ENCODE data around the gene HIGD1C.
"Not testable (repeated sequence)": the region's sequence is repeated elsewhere in the genome, so short reads cannot be mapped to it uniquely, and the experiment has no call there.

The HIGD1C gene

DNA sequence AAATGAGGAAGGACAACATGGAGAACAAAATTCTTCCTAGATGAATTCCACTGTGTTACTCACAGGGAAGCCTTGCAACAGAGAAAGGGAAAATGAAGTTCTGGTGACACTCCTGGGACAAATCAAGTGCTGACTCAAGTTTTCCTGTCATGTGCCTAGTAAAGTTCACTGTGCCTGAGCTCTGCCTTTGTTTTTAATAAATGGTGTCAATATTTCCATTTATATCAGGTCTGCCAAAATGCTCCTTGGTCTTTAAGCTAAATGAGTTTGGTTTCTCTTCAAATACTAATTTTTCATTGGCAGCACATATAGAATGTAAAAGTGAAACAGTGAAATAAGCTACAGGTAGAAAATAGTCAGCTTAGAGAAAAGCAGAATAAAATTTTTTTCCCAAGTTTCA lies 33.0 kb downstream of the HIGD1C start:
- DNase-seq (ENCODE audit: low read depth): no peak

DNA sequence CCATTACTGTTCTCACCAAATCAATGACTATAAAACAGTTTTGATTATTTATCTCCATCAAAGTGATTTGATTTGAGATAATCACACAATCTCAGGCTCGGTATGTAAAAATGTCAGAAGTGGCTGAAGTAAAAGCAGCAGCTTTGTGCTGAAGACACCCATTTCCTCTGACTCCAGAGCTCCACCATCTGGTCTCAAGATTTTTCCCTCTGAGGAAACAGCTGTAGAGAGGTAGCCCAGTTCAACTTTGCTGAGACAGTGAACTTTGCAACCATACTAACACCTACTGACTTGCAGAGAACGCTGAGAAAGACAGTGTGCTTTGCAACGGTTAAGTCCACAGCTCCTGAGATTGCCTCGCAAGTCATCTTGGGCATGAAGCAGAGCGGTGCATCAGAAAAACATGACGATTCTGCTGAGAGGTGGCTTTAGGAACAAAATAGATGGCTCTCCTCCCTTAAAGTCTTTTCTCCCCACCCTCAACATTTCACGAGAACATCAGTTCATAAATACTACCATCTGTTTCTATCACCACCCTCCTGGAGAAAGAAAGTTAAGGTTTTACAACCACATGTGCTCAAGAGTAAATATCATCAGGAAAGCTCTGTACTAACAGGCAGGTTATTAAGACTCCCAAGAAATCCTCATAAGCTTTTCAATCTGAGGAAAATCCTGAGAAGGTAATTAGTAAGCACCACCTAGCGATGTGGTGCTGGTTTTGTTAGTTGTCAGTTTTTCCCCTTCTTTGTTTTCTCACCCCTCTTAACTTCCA lies 34.8 kb downstream of the HIGD1C start:
- no peak for DNase-seq (ENCODE audit: low read depth)

DNA sequence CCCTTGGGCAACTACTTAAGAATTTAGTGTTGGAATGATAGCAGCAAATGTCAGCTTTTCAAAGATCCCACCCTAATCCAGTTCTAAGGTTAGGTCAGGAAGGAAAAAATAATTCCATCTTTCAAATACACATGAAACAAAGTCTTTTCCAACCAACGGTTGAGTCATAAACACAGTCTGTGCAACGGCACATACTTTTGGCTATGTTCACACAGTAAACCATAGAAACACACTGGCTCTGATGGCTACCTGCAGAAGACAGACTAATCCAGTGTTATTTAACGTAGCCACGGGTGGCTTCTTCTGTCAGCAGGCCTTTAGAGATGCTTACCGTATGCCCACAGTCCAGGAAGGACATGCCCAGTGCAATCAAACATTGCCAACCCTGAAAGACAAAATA lies 35.7 kb downstream of the HIGD1C start:
- no peak for DNase-seq (ENCODE audit: low read depth)

DNA sequence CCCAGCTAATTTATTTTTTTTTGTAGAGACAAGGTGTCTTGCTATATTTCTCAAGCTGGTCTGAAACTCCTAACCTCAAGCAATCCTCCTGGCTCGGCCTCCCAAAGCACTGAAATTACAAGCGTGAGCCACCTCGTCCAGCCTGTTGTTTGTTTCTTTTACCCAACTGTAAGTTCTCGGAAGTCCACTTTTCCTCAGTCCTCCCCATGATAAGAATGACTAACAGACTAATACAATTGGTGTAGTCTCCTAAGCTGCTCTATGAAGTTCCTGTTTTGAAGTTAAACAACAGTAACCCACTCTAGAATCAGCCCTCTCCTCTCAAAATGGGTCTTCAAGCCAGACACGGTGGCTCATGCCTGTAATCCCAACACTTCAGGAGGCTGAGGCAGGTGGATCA lies 36.5 kb downstream of the HIGD1C start:
- DNase-seq (ENCODE audit: low read depth): no peak

- DNase-seq (ENCODE audit: low read depth): no peak
These were observed 37.9 kb downstream of the HIGD1C start for GRCh38 chr12:50990147-50990727.

GRCh38 chr12:50990791-50991190 lies 38.4 kb downstream of the HIGD1C start:
- DNase-seq (ENCODE audit: low read depth): no peak

GRCh38 chr12:50991291-50991690 lies 38.9 kb downstream of the HIGD1C start:
- DNase-seq (ENCODE audit: low read depth): no peak

- DNase-seq (ENCODE audit: low read depth): no peak
These were observed 40.5 kb downstream of the HIGD1C start for GRCh38 chr12:50992819-50993218.

DNA sequence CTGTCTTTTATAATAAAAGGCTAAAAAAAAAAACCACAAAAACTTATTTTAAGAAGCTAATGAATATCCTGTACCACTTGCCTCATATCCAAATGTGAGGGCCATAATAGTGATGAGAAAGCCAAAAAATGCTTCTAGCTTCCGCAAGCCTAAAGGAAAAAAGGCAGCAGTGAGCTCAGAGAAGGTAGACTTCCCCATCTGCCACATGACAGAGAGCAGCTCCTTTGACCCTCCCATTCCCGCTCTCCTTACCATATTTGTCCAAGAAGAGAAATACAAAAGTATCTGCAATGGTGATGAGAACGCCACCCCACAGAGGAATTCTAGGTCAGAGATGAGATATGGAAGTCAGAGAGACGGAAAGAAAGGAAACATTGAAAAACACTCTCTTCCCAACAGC lies 46.7 kb downstream of the HIGD1C start:
- no peak for DNase-seq (ENCODE audit: low read depth)

DNA sequence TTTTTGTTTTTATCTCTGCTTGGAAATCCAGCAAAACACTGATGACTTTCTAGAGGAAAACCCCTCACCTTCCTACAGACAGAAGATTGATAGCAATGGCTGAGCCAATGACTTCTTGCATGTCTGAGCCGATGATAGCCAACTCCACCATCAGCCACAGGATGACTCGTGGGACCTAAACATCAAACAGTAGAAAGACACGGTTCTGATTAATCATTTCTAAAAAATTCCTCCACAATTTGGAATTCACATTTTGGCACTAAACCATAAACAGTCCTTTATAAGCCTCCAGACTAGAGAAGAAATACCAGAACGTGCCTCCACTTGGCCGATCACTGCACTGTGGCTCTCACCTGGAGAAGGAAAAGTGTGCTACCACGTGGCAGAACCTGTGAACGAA lies 47.9 kb downstream of the HIGD1C start:
- no peak for DNase-seq (ENCODE audit: low read depth)

- no peak for DNase-seq (ENCODE audit: low read depth)
These were observed 49.5 kb downstream of the HIGD1C start for GRCh38 chr12:51001799-51002198.

GRCh38 chr12:51004504-51004903 lies 52.2 kb downstream of the HIGD1C start:
- no peak for DNase-seq (ENCODE audit: low read depth)

- DNase-seq (ENCODE audit: low read depth): no peak
These were observed 52.7 kb downstream of the HIGD1C start for GRCh38 chr12:51005030-51005429.

DNA sequence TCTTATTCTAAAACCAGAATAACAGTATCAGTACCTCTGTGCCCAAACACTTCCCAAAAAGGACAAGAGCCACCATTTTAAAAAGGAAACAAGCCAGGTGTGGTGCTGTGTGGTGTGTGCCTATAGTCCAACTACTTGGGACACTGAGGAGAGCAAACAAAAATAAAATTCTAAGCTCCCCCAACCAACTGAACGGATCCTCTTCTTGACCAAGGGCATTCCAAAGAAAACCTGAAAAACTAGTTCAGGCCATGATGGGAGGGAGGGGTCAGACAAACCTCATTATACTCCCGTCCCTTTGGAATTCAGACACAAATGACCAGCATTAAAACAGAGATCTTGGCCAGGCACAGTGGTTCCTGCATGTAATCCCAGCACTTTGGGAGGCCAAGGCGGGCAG lies 53.3 kb downstream of the HIGD1C start:
- DNase-seq (ENCODE audit: low read depth): no peak

- DNase-seq (ENCODE audit: low read depth): no peak
These were observed 56.1 kb downstream of the HIGD1C start for GRCh38 chr12:51008329-51009055.

GRCh38 chr12:51009056-51009440 lies 56.7 kb downstream of the HIGD1C start:
- no peak for DNase-seq (ENCODE audit: low read depth)

DNA sequence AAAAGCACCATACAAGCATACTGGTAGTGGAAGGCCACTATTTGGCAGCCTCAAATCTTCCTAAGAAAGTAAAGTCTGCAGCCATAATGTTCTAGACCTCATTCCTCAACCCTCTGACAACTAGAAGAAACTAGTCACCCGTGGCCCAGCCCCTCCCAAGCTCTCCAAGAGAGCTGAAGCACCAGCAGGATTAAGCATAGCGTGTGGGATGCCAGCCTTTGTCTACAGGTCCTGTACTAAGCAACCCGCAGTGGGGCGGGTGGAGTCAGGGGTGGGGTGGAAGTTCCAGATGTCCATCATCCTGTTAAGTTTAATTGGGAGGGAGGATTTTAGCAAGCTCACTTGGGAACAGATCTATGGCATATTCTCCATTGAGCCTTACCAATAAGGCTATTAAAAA lies 59.6 kb downstream of the HIGD1C start:
- no peak for DNase-seq (ENCODE audit: low read depth)

GRCh38 chr12:51012570-51013236 lies 60.4 kb downstream of the HIGD1C start:
- DNase-seq (ENCODE audit: low read depth): no peak

- DNase-seq (ENCODE audit: low read depth): no peak
These were observed 61.1 kb downstream of the HIGD1C start for GRCh38 chr12:51013441-51013840.

- DNase-seq (ENCODE audit: low read depth): not testable (repeated sequence)
These were observed 62.1 kb downstream of the HIGD1C start for GRCh38 chr12:51014467-51014866.

- DNase-seq (ENCODE audit: low read depth): no peak
These were observed 65.1 kb downstream of the HIGD1C start for GRCh38 chr12:51017452-51017851.

GRCh38 chr12:51018956-51019355 lies 66.6 kb downstream of the HIGD1C start:
- DNase-seq (ENCODE audit: low read depth): no peak

DNA sequence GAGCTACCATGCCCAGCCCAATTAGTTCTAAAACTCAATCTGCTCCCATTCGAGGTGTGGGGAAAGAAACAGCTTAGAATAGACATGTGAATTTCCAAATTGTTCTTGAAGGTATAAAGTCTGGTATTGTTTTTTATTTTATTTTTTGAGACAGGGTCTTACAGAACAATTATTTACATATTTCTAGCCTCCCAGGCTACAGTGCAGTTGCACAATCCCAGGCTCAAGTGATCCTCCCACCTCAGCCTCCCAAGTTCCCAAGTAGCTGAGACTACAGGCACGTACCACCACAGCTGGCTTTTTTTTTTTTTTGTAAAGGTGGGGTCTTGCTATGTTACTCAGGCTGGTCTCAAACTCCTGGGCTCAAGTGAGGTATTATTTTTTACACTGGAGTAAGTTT lies 67.6 kb downstream of the HIGD1C start:
- no peak for DNase-seq (ENCODE audit: low read depth)
